ENCODE results near the gene GMEB2. TPM values are rescaled to one million over a fixed set of nuclear protein-coding genes. Genes with fewer than 3 reads are reported as not detected.
"Not testable (repeated sequence)": the region's sequence is repeated elsewhere in the genome, so short reads cannot be mapped to it uniquely, and the experiment has no call there.

GMEB2 gene
- total RNA-seq, 1 experiment from 2014 or later, result 17.0 TPM

DNA sequence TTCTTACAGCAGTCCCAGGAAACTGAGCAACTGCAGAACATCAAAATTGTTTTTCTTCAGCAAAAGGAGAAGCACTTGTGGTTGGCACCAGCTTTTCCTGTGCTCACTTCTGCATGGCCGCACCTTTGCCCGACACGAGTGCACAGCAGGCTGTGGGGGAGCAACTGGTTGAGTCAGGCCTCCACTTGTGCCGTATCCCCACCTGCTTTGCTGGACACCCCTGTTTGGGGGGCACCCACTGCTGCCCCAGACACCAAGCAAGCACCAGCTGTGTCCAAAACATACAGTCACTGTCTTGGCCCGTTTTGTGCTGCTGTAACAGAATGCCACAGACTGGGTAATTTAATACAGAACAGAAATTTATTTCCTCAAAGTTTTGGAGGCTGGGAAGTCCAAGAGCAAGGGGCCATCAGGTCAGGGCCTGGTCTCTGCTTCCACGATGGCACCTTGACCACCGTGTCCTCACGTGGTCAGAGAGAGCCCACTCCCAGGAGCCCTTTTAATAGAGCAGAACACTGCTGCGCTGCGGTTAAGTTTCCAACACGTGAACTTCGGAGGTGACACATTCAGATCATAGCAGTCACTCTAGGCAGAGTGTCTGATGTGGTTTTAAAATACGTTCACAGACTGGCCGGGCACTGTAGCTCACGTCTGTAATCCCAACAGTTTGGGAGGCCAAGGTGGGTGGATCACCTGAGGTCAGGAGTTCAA lies 8.7 kb upstream of the GMEB2 start:
- DNase-seq, result no peak
- Histone ChIP-seq H3K27me3 (ENCODE audit: control insufficient read depth, insufficient read depth, low read length) (peaks cover 2% of the 10 kb centered on the region; the same call in 1 of the 2 replicates), H3K4me3 (ENCODE audit: insufficient read depth, low read depth, low read length) (no peak overlapping the region), H3K36me3 (replicated peaks; ENCODE audit: control insufficient read depth, insufficient read depth, low read length) (no peaks in the 10 kb centered on the region)

DNA sequence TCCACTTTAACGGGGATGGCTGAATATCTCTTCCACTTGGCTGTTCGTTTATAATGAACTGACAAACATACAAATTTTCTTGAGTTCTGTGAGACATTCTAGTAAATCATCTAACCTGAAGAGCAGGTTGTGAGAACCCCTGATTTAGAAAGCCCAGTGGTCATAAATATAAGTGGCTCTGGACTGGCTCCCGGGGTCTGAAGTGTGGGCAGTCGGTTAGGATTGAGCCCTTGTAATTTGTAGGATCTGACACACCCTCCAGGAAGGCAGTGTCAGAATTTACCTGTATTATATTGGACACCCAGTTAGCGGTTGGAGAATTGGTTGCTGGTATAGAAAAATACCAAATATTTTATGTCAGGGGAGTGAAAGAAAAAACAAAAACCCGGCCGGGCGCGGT lies 6.8 kb upstream of the GMEB2 start:
- no peaks in the 10 kb centered on the region for H3K36me3 ChIP-seq (replicated peaks; ENCODE audit: control insufficient read depth, insufficient read depth, low read length)
- H3K4me3 ChIP-seq (ENCODE audit: insufficient read depth, low read depth, low read length), result no peak overlapping the region
- no peaks in the 10 kb centered on the region for H3K27me3 ChIP-seq (ENCODE audit: control insufficient read depth, insufficient read depth, low read length)
- no peak for DNase-seq

DNA sequence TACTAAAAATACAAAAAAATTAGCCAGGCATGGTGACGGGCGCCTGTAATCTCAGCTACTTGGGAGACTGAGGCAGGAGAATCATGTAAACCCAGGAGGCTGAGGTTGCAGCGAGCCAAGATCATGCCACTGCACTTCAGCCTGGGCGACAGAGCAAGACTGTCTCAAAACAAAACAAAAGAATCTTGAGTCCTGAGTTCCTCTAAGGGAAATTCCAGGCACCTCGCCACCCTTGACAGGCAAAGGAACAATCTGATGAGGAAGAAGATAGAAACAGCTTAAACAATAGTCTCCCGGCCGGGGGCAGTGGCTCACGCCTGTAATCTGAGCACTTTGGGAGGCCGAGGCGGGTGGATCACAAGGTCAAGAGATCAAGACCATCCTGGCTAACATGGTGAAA lies 4.5 kb upstream of the GMEB2 start:
- H3K36me3 ChIP-seq (replicated peaks; ENCODE audit: control insufficient read depth, insufficient read depth, low read length); DNase-seq; H3K4me3 ChIP-seq (ENCODE audit: insufficient read depth, low read depth, low read length); H3K27me3 ChIP-seq (ENCODE audit: control insufficient read depth, insufficient read depth, low read length): not testable (repeated sequence)

DNA sequence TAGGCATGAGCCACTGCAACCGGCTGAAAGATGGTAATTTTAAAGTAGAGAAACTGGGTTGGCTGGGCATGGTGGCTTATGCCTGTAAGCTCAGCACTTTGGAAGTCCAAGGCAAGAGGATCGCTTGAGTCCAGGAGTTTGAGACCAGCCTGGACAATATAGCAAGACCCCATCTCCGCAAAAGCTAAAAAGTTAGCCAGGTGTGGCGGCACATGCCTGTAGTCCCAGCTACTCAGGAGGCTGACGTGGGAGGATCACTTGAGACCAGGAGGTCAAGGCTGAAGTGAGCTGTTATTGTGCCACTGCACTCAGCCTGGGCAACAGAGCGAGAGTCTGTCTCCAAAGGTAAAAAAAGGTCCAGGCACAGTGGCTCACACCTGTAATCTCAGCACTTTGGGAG lies 4.1 kb upstream of the GMEB2 start:
- not testable (repeated sequence) for H3K27me3 ChIP-seq (ENCODE audit: control insufficient read depth, insufficient read depth, low read length); DNase-seq; H3K36me3 ChIP-seq (replicated peaks; ENCODE audit: control insufficient read depth, insufficient read depth, low read length); H3K4me3 ChIP-seq (ENCODE audit: insufficient read depth, low read depth, low read length)

DNA sequence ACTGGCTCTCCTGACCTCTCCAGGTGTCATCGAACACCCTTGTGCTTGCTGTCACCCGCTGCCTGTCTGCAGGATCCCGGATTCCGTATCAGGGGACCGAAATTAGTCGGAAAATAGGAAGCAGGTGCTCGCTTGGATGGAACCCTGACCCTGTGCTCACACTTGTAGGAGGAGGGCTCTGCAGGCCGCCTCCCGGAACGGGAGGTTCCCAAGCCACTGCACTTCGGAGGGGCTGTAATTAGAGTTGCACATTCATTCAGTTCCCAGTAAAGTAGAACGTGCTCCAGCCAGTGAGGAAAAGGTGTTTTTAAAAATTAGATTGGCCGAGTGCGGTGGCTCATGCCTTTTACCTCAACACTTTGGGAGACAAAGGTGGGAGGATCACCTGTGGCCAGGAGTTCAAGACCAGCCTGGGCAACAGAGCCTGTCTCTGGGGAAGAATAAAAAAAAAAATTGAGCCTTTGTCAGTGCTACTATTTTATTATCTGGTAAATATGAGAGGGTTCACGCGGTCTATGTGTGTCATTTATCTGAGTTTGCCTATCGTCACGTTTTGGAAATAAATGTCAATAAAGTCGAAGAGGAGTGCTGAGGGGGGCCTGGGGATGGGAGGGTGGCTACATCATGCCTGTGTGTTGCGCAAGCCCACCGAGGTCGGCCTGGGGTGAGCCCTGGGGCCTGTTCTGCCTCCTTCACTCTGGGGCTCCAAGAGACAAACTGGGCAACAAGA lies 1.5 kb upstream of the GMEB2 start:
- peak overlapping the region; percentile 94 for H3K4me3 ChIP-seq (ENCODE audit: insufficient read depth, low read depth, low read length)
- no peaks in the 10 kb centered on the region for H3K36me3 ChIP-seq (replicated peaks; ENCODE audit: control insufficient read depth, insufficient read depth, low read length)
- peak; percentile 59 for DNase-seq
- no peaks in the 10 kb centered on the region for H3K27me3 ChIP-seq (ENCODE audit: control insufficient read depth, insufficient read depth, low read length)

DNA sequence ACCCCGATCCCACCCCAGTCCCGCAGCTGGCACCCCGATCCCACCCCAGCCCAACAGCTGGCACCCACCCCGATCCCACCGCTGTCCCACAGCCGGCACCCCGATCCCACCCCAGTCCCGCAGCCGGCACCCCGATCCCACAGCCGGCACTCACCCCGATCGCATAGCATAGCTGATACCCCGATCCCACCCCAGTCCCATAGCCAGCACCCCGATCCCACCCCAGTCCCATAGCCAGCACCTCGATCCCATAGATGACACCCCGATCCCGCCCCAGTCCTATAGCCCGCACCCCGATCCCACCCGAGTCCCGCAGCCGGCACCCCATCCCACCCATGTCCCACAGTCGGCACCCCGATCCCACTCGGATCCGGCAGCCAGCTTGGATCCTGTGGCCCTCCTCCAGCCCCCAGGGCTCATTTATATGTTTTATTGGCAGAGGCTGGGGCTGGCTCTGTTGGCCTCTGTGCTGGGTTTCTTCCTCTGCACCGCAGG lies 897 bp upstream of the GMEB2 start:
- Histone ChIP-seq H3K27me3 (ENCODE audit: control insufficient read depth, insufficient read depth, low read length) (no peaks in the 10 kb centered on the region), H3K36me3 (replicated peaks; ENCODE audit: control insufficient read depth, insufficient read depth, low read length) (no peaks in the 10 kb centered on the region), H3K4me3 (ENCODE audit: insufficient read depth, low read depth, low read length) (peak overlapping the region; percentile 94)
- no peak for DNase-seq

DNA sequence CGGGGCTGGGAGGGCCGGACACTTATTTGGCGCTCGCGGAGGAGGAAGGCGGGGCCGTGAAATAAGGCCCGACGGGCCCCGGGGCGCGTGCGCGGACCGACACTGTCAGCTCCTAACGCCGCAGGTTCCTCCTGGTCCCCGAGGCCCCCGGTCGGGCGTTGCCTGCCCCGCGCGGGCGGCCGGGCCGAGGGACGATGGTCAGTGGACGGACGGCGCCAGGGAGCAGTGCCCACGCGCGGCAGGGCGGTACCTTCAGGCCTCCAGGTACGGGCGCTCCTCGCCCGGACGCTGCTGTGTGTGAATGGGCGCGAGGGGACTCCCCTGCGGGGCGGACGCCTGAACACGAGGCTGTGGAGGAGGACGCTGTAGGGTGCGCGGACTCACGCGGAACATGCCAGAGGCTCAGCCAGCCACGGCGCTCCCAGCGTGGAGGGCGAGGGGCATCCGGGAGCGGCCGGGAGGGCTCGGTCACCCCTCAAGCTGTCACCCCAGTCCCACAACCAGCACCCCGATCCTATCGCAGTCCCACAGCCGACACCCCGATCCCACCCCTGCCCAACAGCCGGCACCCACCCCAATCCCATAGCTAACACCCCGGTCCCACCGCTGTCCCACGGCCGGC lies 339 bp upstream of the GMEB2 start:
- no peaks in the 10 kb centered on the region for H3K27me3 ChIP-seq (ENCODE audit: control insufficient read depth, insufficient read depth, low read length)
- peak overlapping the region; percentile 94 for H3K4me3 ChIP-seq (ENCODE audit: insufficient read depth, low read depth, low read length)
- DNase-seq, result peak; percentile 100
- H3K36me3 ChIP-seq (replicated peaks; ENCODE audit: control insufficient read depth, insufficient read depth, low read length), result no peaks in the 10 kb centered on the region

DNA sequence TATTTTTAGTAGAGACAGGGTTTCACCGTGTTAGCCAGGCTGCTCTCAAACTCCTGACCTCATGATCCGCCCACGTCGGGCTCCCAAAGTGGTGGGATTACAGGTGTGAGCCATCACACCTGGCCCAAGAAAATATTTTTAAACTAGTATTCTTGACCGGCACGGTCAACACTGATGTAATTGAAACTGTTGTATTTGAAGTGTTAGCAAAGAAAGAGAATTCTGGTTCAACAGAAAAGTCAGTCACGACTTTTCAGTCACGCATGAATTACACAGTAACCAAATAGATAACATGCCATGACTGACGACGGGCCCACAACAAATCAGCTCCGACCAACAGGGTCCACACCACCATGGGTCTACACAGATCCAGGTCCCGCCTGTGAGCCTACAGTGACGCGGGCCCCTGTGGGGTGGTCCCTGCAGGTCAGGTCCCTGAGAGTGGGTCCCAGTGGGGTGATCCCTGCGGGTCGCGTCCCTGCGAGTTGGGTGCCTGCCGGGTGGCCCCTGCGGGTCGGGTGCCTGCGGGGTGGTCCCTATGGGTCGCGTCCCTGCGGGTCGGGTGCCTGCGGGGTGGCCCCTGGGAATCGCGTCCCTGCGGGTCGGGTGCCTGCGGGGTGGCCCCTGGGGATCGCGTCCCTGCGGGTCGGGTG lies 1.0 kb downstream of the GMEB2 start:
- DNase-seq, result peak; percentile 69
- Histone ChIP-seq H3K4me3 (ENCODE audit: insufficient read depth, low read depth, low read length) (peak overlapping the region; percentile 83), H3K27me3 (ENCODE audit: control insufficient read depth, insufficient read depth, low read length) (no peaks in the 10 kb centered on the region), H3K36me3 (replicated peaks; ENCODE audit: control insufficient read depth, insufficient read depth, low read length) (no peaks in the 10 kb centered on the region)

DNA sequence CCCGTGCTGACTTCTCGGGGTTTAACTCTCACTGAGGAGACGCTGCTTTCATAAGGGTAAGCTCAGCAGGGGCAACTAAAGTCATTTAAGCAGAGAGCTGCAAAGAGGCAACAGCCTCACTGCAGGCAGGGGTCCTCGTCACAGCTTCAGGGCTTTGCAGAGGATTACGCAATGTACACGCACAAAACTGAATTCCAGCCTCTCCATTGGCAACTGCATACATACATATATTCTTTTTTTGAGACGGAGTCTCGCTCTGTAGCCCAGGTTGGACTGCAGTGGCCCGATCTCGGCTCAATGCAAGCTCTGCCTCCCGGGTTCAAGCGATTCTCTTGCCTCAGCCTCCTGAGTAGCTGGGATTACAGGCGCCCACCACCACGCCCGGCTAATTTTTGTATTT lies 2.4 kb downstream of the GMEB2 start:
- no peaks in the 10 kb centered on the region for H3K27me3 ChIP-seq (ENCODE audit: control insufficient read depth, insufficient read depth, low read length)
- DNase-seq, result peak; percentile 64
- H3K36me3 ChIP-seq (replicated peaks; ENCODE audit: control insufficient read depth, insufficient read depth, low read length), result no peaks in the 10 kb centered on the region
- no peak overlapping the region for H3K4me3 ChIP-seq (ENCODE audit: insufficient read depth, low read depth, low read length)

DNA sequence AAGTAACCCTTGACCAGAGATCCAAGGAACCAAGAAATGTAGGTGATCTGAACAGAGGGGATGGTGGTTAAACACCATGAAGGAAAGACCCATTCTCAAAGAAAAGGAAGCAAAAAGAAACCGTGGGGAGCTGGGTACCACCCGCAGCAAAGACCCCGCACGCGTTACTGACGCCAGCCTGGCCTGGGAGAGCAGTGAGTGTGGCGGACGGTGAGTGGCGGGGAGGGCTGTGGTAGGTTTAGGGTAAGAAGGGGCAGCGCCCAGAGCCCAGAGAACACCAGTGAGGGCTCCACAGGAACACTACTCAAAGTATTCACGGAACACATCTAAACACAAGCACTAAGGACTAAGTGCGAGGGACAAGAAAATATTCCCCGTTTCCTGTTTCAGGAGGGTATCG lies 4.2 kb downstream of the GMEB2 start:
- Histone ChIP-seq H3K36me3 (replicated peaks; ENCODE audit: control insufficient read depth, insufficient read depth, low read length) (peaks cover 4% of the 10 kb centered on the region), H3K4me3 (ENCODE audit: insufficient read depth, low read depth, low read length) (no peak overlapping the region), H3K27me3 (ENCODE audit: control insufficient read depth, insufficient read depth, low read length) (no peaks in the 10 kb centered on the region)
- no peak for DNase-seq

DNA sequence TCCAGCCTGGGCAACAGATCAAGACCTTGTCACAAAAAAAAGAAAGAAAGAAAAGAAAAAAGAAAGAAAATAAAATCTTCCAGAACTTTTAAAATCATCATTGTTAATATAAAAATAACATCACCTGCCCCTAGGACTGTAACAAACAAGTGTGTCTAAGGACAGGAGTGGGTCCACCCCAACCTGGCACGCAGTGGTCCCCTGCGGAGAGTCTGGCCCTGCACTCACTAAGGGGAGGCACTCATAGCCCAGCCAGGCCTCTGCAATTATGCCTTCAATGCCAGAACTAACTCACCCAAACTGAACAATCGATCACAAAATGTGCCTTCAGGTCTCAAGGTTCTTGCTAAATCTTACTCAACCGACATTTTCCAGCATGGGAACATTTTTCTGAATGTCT lies 4.8 kb downstream of the GMEB2 start:
- DNase-seq, result no peak
- Histone ChIP-seq H3K4me3 (ENCODE audit: insufficient read depth, low read depth, low read length) (no peak overlapping the region), H3K27me3 (ENCODE audit: control insufficient read depth, insufficient read depth, low read length) (no peaks in the 10 kb centered on the region), H3K36me3 (replicated peaks; ENCODE audit: control insufficient read depth, insufficient read depth, low read length) (peaks cover 4% of the 10 kb centered on the region)

DNA sequence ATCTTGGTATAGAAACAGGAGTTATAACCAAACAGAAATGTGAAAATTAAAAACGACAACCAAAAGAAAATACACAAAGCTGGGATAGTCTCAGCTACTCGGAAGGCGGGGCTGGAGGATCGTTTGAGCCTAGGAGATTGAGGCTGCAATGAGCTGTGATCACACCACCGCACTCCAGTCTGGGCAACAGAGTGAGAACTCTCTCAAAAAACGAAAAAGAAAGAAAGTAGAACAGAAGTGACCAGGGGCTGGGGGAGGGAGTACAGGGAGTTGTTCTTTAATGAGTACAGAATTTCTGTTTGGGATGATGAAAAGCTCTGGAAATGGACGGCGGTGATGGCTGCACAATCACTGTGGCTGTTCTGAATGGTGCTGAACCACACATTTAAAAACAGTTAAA lies 5.9 kb downstream of the GMEB2 start:
- peaks cover 7% of the 10 kb centered on the region for H3K36me3 ChIP-seq (replicated peaks; ENCODE audit: control insufficient read depth, insufficient read depth, low read length)
- H3K27me3 ChIP-seq (ENCODE audit: control insufficient read depth, insufficient read depth, low read length), result no peaks in the 10 kb centered on the region
- H3K4me3 ChIP-seq (ENCODE audit: insufficient read depth, low read depth, low read length), result no peak overlapping the region
- no peak for DNase-seq

DNA sequence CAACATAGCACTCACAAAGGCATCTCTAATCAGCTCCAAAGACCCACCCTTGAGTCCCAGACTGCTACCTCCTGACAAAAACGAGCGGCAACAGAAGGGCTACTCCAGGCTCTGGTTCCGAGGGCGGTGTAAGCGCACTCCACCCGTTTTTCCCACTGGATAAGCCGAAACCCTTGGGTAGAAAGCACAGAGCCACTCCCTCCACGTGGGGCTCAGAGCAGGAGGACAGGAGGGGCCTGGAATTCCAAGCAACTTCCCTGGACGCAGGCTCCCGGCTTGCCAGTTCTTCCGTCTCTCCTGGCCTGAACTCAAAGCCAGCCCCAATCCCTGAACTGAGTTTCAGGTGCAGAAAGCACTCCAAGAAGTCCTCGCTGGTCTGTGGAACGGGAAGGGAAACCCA lies 7.4 kb downstream of the GMEB2 start:
- Histone ChIP-seq H3K27me3 (ENCODE audit: control insufficient read depth, insufficient read depth, low read length) (no peaks in the 10 kb centered on the region), H3K4me3 (ENCODE audit: insufficient read depth, low read depth, low read length) (no peak overlapping the region), H3K36me3 (replicated peaks; ENCODE audit: control insufficient read depth, insufficient read depth, low read length) (peaks cover 7% of the 10 kb centered on the region)
- DNase-seq, result no peak

DNA sequence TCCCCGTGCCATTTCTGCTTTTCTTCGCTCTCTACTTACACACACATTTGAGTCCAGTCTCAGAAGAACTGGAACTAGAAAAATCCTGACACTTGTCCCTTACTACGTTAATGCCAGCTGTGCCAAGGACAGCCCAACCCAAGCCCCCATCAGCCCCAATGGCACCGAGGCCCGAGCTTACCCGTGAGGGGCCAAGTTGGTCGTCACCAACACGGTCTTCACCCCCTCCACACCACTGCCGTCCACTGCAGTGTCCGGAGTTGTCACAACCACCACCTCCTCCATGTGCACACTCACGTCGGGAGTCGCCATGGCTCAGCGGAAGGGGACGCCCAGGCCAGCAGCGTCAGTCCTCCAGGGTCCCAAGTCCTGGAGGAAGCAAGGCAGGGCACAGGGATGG lies 7.8 kb downstream of the GMEB2 start:
- H3K36me3 ChIP-seq (replicated peaks; ENCODE audit: control insufficient read depth, insufficient read depth, low read length), result peaks cover 7% of the 10 kb centered on the region
- no peak overlapping the region for H3K4me3 ChIP-seq (ENCODE audit: insufficient read depth, low read depth, low read length)
- no peaks in the 10 kb centered on the region for H3K27me3 ChIP-seq (ENCODE audit: control insufficient read depth, insufficient read depth, low read length)
- no peak for DNase-seq
